ENCODE results near the gene JARID2. TPM values are rescaled to one million over a fixed set of nuclear protein-coding genes. Genes with fewer than 3 reads are reported as not detected.

JARID2 gene
- total and polyA plus RNA-seq, 4 donors: 3.8 to 14.8 (median 12.0) TPM

DNA sequence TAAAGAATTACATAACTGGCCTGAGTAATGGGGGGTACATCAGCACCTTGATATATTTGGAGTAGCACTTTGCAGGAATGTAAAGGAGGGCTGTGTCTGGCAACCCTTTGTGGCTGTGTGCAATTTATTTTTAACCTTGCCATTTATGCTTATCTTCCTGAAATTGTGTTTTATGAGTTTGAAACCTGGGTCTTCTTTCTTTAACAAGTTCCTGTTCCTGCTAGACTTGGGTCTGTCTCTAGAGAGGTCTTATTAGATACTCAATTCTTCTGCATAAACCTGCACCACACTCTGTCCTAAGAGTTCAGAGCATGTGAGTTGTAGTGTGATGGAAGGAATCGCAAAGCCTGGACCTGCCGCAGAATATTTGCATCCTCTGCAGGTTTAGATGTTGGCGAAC, 181.0 kb downstream of the JARID2 start:
- Histone ChIP-seq H3K9ac (ENCODE audit: insufficient read depth in 1 of 2, low read length in 2 of 2) (no peak overlapping the region), H3K27ac (ENCODE audit: low read depth in 1 of 2, low read length in 1 of 2) (no peak overlapping the region), H3K9me3 (ENCODE audit: control insufficient read depth in 4 of 4, insufficient read depth in 3 of 4, low read length in 3 of 4) (no peaks in the 10 kb centered on the region), H3K27me3 (ENCODE audit: control insufficient read depth in 3 of 3, insufficient read depth in 3 of 3, low read length in 2 of 3) (no peaks in the 10 kb centered on the region), H3K36me3 (ENCODE audit: control insufficient read depth in 4 of 4, insufficient read depth in 4 of 4, low read length in 4 of 4) (no peaks in the 10 kb centered on the region), H3K4me1 (ENCODE audit: control insufficient read depth in 5 of 5, insufficient read depth in 5 of 5, low read length in 5 of 5) (peaks cover 21 to 49% (median 31%) of the 10 kb centered on the region in 5 donors), H3K4me3 (no peak overlapping the region)
- WGBS, 2 donors: 65 to 78% methylated on average over 3 of the region's 3 CpGs
- TF ChIP-seq, protein P1, sequence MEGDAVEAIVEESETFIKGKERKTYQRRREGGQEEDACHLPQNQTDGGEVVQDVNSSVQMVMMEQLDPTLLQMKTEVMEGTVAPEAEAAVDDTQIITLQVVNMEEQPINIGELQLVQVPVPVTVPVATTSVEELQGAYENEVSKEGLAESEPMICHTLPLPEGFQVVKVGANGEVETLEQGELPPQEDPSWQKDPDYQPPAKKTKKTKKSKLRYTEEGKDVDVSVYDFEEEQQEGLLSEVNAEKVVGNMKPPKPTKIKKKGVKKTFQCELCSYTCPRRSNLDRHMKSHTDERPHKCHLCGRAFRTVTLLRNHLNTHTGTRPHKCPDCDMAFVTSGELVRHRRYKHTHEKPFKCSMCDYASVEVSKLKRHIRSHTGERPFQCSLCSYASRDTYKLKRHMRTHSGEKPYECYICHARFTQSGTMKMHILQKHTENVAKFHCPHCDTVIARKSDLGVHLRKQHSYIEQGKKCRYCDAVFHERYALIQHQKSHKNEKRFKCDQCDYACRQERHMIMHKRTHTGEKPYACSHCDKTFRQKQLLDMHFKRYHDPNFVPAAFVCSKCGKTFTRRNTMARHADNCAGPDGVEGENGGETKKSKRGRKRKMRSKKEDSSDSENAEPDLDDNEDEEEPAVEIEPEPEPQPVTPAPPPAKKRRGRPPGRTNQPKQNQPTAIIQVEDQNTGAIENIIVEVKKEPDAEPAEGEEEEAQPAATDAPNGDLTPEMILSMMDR (IDR thresholded peaks at IDR 0.05; ENCODE audit: control extremely low read depth, extremely low read depth): no peak
- DNase-seq: no peak
- no peak for ATAC-seq (ENCODE audit: insufficient read depth, low FRiP score)

DNA sequence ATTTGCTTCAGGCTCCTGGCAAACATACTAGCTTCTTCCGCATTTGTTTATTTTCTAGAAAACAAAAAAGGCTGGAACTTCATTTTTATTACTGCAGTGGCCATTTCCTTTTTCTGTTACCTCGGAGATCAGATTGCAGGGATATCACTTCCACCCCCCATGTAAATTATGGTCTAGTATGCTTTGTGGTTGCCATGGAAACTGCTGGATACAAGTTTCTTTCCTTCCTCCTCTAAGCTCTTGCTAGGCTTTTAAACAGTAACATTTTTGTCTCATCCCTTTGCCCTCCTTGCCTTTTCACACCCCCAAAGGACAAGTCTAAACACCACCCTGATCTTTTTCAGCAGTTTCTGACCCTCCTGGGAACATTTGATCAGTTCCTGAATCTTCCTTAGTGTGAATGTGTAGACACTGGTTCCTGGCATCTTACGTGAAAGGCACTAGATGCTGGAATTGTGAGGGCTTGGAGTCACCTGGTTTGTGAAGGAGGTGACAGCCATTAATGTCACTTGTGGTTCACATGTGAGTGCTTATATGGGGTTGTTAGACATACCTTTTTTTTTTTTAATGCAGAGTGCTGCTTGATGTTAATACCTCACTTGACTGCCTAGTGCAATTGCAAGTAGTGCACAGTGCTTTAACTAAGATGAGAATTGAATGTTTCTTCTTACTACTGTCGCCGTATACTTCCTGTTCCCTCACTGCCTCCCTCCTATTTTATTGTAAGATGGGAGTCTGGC, 181.6 kb downstream of the JARID2 start:
- peak overlapping the region in 1 of 2 donors; percentile 16 for H3K9ac ChIP-seq (ENCODE audit: insufficient read depth in 1 of 2, low read length in 2 of 2)
- ATAC-seq (ENCODE audit: insufficient read depth, low FRiP score) (no peak), DNase-seq (peak; percentile 52 to 88 (median 87))
- WGBS, 2 donors: 26 to 39% methylated on average over 5 of the region's 5 CpGs
- no peak overlapping the region for H3K4me3 ChIP-seq
- no peaks in the 10 kb centered on the region for H3K36me3 ChIP-seq (ENCODE audit: control insufficient read depth in 4 of 4, insufficient read depth in 4 of 4, low read length in 4 of 4)
- peaks cover 21 to 49% (median 35%) of the 10 kb centered on the region in 5 donors for H3K4me1 ChIP-seq (ENCODE audit: control insufficient read depth in 5 of 5, insufficient read depth in 5 of 5, low read length in 5 of 5)
- H3K9me3 ChIP-seq (ENCODE audit: control insufficient read depth in 4 of 4, insufficient read depth in 3 of 4, low read length in 3 of 4): no peaks in the 10 kb centered on the region
- no peaks in the 10 kb centered on the region for H3K27me3 ChIP-seq (ENCODE audit: control insufficient read depth in 3 of 3, insufficient read depth in 3 of 3, low read length in 2 of 3)
- TF ChIP-seq, protein P1 (IDR thresholded peaks at IDR 0.05; ENCODE audit: control extremely low read depth, extremely low read depth): no peak
- no peak overlapping the region for H3K27ac ChIP-seq (ENCODE audit: low read depth in 1 of 2, low read length in 1 of 2)

DNA sequence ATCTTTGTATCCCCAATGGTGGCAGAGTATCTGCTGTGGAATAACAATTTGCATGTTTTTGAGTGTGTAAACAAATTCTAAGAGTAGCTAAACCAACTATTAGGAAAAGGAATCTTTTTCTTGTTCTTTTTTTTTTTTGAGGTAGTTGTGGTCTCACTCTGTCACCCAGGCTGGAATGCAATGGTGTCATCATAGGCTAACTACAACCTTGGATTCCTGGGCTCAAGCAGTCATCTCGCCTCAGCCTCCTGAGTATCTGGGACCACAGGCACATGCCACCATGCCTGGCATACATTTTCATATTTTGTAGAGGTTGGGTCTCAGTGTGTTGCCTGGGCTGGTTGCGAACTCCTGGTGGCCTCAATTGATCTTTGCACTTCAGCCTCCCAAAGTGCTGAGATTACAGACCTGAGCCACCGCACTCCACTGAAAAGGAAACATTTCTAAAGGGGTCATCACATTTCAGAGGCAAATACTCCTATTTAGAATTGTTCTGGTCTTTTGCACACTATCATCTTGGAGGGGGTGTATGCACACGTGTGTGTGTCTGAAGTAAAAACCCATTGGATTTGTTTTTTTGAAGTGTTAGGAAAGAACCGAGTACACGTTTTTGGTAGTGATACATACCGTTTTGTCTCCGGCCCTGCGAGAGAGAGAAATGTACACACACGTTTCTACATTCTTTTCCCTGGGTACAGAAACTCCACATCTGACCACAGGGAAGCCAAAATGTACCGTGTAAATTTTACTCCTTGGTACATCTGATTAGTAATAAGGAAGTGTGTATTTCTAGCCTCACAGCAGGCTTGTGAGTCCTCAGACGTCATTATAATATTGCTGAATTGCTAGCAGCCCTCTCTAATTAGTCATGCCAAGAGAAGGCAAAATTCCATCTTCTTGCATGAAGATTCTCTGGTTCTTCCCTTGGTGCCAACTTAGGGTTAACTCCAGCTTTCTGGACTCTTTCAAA, 183.6 kb downstream of the JARID2 start:
- no peak overlapping the region for H3K4me3 ChIP-seq
- TF ChIP-seq, protein P1 (IDR thresholded peaks at IDR 0.05; ENCODE audit: control extremely low read depth, extremely low read depth): no peak
- H3K9me3 ChIP-seq (ENCODE audit: control insufficient read depth in 4 of 4, insufficient read depth in 3 of 4, low read length in 3 of 4): no peaks in the 10 kb centered on the region
- peak overlapping the region in 1 of 2 donors; percentile 46 for H3K27ac ChIP-seq (ENCODE audit: low read depth in 1 of 2, low read length in 1 of 2)
- no peaks in the 10 kb centered on the region for H3K36me3 ChIP-seq (ENCODE audit: control insufficient read depth in 4 of 4, insufficient read depth in 4 of 4, low read length in 4 of 4)
- peaks cover 22 to 61% (median 40%) of the 10 kb centered on the region in 5 donors for H3K4me1 ChIP-seq (ENCODE audit: control insufficient read depth in 5 of 5, insufficient read depth in 5 of 5, low read length in 5 of 5)
- ATAC-seq (ENCODE audit: insufficient read depth, low FRiP score) (no peak), DNase-seq (peak in 1 of 3 donors; percentile 43)
- no peak overlapping the region for H3K9ac ChIP-seq (ENCODE audit: insufficient read depth in 1 of 2, low read length in 2 of 2)
- H3K27me3 ChIP-seq (ENCODE audit: control insufficient read depth in 3 of 3, insufficient read depth in 3 of 3, low read length in 2 of 3): no peaks in the 10 kb centered on the region
- WGBS, 2 donors: 57 to 63% methylated on average over 12 of the region's 12 CpGs
